ENCODE measurements around the gene PEMT.

PEMT gene

GRCh38 chr17:17609121-17609520 lies 17.6 kb upstream of the PEMT start:
- Histone ChIP-seq H3K27ac (no peak overlapping the region), H3K36me3 (no peaks in the 10 kb centered on the region), H3K9ac (no peak overlapping the region), H3K4me1 (peaks cover 18 to 24% (median 21%) of the 10 kb centered on the region in 10 experiments), H3K9me3 (replicated peaks in 1 of 11) (0 out of 22 replicates have a peak, but pooled peaks cover 0 to 5% (median 0%) of the 10 kb centered on the region in 11 experiments), H3K4me3 (no peak overlapping the region), H4K20me1 (no peaks in the 10 kb centered on the region), H3K4me2 (no peak overlapping the region), H3K27me3 (no peaks in the 10 kb centered on the region)
- no peak for TF ChIP-seq Cebpa-rat (IDR thresholded peaks at IDR 0.05)

- Histone ChIP-seq H3K9me3 (replicated peaks in 1 of 11) (0 out of 22 replicates have a peak, but pooled peaks cover 0 to 5% (median 0%) of the 10 kb centered on the region in 11 experiments), H4K20me1 (no peaks in the 10 kb centered on the region), H3K36me3 (no peaks in the 10 kb centered on the region), H3K4me3 (no peak overlapping the region), H3K4me1 (peaks cover 21 to 39% (median 32%) of the 10 kb centered on the region in 10 experiments), H3K9ac (no peak overlapping the region), H3K4me2 (peak overlapping the region; percentile 31 to 67 (median 52); a peak in 21 of 22 replicates), H3K27me3 (no peaks in the 10 kb centered on the region), H3K27ac (0 out of 22 replicates have a peak overlapping the region, but pooled peaks of 1 of the 11 experiments have one; percentile 44)
- TF ChIP-seq Cebpa-rat (IDR thresholded peaks at IDR 0.05) = no peak
Observed at GRCh38 chr17:17606416-17607000, 15.0 kb upstream of the PEMT start.

DNA sequence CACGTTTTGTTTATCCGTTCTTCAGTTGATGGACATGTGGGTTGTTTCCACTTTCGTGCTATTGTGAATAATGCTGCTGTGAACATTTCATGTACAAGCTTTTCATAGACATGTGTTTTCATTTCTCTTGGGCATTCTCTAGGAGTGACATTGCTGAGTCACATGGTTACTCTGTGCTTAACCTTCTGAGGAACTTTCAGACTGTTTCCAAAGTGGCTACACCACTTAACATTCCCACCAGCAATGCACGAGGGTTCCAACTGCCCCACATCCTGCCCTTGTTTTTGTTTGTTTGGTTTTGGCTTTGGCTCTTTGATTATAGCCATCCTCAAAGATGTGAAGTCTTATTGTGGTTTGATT lies 14.2 kb upstream of the PEMT start:
- Histone ChIP-seq H3K27ac (peak overlapping the region in 3 of 11 experiments; percentile 0 to 44 (median 19); a peak in 2 of 22 replicates), H4K20me1 (no peaks in the 10 kb centered on the region), H3K27me3 (no peaks in the 10 kb centered on the region), H3K4me1 (peaks cover 21 to 39% (median 32%) of the 10 kb centered on the region in 10 experiments), H3K36me3 (no peaks in the 10 kb centered on the region), H3K9me3 (replicated peaks in 1 of 11) (0 out of 22 replicates have a peak, but pooled peaks cover 0 to 5% (median 0%) of the 10 kb centered on the region in 11 experiments), H3K4me2 (peak overlapping the region; percentile 31 to 67 (median 52)), H3K9ac (no peak overlapping the region), H3K4me3 (no peak overlapping the region)
- no peak for TF ChIP-seq Cebpa-rat (IDR thresholded peaks at IDR 0.05)

DNA sequence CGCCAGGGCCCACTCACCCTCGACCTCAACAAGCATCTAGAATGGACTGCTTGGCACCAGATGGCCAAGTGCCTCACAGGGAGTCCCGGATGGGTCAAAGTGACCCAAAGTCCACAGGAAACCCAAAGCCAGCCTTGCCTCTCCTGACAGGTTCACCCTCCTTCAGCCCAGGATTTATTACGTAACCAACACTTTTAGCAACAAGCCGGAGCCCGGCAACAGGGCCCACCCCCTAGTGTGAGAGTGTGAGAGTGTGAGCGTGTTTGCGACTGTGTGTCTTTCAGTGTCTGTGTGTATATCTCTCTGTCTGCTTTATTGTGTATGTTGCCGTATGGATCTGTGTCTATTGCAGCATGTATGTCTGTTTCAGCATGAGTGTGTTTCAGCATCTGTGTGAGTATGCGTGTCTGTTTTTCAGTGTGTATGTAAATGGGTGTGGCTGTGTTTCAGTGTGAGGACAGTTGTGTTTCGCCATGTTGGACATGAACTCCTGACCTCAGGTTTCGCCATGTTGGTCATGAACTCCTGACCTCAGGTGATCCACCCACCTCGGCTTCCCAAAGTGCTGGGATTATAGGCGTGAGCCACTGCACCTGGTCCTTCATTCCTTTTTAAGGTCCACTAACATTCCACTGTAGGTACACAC lies 13.7 kb upstream of the PEMT start:
- H3K9me3 ChIP-seq (replicated peaks in 1 of 11) = 0 out of 22 replicates have a peak, but pooled peaks cover 0 to 5% (median 0%) of the 10 kb centered on the region in 11 experiments
- no peaks in the 10 kb centered on the region for H3K36me3 ChIP-seq
- no peaks in the 10 kb centered on the region for H4K20me1 ChIP-seq
- H3K27me3 ChIP-seq = no peaks in the 10 kb centered on the region
- H3K4me1 ChIP-seq = peaks cover 21 to 39% (median 32%) of the 10 kb centered on the region in 10 experiments
- H3K4me3 ChIP-seq = no peak overlapping the region
- peak overlapping the region in 3 of 11 experiments; percentile 0 to 44 (median 19); a peak in 2 of 22 replicates for H3K27ac ChIP-seq
- H3K9ac ChIP-seq = no peak overlapping the region
- TF ChIP-seq Cebpa-rat (IDR thresholded peaks at IDR 0.05) = peak in 5 of 11 experiments; percentile 15 to 75 (median 43); a peak in 5 of 22 replicates
- H3K4me2 ChIP-seq = peak overlapping the region; percentile 31 to 67 (median 52)

DNA sequence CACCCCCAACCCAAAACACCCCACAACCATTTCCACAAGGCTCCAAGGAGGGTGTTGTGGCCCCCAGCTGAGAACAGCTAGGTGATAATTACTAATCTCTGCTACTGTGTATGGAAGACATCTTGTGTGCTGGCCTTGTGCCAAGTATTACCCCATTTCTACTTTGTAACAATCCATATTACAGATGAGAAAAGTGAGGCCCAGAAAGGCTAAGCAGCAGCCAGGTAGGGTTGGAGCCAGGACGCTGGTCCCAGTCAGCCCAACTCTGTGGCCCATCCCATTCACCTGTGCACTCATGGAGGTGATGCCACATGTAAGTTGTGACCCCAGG lies 12.4 kb upstream of the PEMT start:
- H3K4me2 ChIP-seq = peak overlapping the region in 8 of 11 experiments; percentile 5 to 62 (median 44); a peak in 14 of 22 replicates
- no peaks in the 10 kb centered on the region for H3K27me3 ChIP-seq
- H3K27ac ChIP-seq = no peak overlapping the region
- H4K20me1 ChIP-seq = no peaks in the 10 kb centered on the region
- 0 out of 22 replicates have a peak, but pooled peaks cover 0 to 1% (median 0%) of the 10 kb centered on the region in 11 experiments for H3K9me3 ChIP-seq (replicated peaks in 1 of 11)
- peaks cover 21 to 39% (median 32%) of the 10 kb centered on the region in 10 experiments for H3K4me1 ChIP-seq
- TF ChIP-seq Cebpa-rat (IDR thresholded peaks at IDR 0.05) = no peak
- H3K9ac ChIP-seq = no peak overlapping the region
- no peaks in the 10 kb centered on the region for H3K36me3 ChIP-seq
- no peak overlapping the region for H3K4me3 ChIP-seq

DNA sequence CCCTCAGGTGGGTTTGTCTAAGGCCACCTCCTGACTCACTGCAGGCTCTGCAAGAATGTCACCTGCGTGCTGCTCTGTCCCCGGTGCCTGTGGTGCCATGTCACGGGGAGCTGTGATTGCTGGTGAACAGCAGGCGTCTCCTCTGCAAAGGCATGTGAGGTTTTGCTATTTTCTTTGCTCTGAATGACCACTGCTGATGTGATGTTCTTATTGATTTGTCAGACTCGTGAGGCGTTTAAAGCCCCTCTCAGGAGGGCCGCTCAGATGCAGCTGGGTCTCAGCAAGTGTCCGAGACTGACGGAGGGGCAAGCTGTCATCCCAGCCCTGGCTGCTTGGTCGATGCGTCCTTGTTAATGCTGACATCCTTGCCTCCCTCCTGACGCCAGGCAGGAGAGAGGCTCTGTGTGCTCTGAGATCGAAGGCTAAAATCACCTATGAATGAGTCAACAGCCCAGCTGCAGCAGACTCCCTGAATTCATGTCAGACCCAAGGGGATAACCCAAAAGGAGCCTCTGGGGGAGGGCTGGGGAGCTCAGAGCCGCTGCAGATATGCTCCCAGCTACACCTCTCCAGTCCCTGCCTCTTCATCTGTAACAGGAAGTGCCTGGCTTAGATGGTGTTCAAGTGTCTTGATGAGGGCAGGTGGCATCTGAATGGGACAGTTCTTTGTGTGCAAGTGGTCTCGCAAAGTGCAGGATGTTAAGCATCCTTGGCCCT lies 11.8 kb upstream of the PEMT start:
- H3K4me2 ChIP-seq = peak overlapping the region in 8 of 11 experiments; percentile 5 to 62 (median 44); a peak in 14 of 22 replicates
- no peaks in the 10 kb centered on the region for H3K9me3 ChIP-seq (replicated peaks in 1 of 11)
- no peaks in the 10 kb centered on the region for H4K20me1 ChIP-seq
- no peak overlapping the region for H3K27ac ChIP-seq
- H3K4me3 ChIP-seq = no peak overlapping the region
- no peaks in the 10 kb centered on the region for H3K36me3 ChIP-seq
- TF ChIP-seq Cebpa-rat (IDR thresholded peaks at IDR 0.05) = no peak
- H3K4me1 ChIP-seq = peaks cover 21 to 39% (median 32%) of the 10 kb centered on the region in 10 experiments
- H3K9ac ChIP-seq = no peak overlapping the region
- H3K27me3 ChIP-seq = no peaks in the 10 kb centered on the region

DNA sequence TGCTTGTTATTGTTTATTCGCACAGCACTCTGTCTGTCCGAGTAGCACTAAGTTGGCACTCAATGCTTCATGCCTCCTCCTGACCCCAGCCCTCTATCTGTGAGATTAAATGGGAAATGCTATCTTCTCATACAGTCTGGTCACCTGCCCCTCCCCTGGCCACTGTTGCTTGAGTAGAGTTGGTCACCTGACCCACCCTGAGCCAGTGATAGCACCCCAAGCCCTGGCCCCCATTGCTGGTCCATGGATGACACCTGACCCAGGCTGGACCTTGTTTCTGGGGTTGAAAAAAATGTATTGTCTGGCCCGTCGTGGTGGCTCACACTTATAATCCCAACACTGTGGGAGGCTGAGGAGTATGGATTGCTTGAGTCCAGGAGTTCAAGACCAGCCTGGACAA lies 8.5 kb upstream of the PEMT start:
- Histone ChIP-seq H3K4me3 (no peak overlapping the region), H3K27ac (no peak overlapping the region), H3K9me3 (replicated peaks in 1 of 11) (no peaks in the 10 kb centered on the region), H3K4me1 (peaks cover 1 to 23% (median 16%) of the 10 kb centered on the region in 10 experiments; a peak in 18 of 20 replicates), H3K36me3 (no peaks in the 10 kb centered on the region), H4K20me1 (no peaks in the 10 kb centered on the region), H3K4me2 (no peak overlapping the region), H3K27me3 (no peaks in the 10 kb centered on the region), H3K9ac (no peak overlapping the region)
- no peak for TF ChIP-seq Cebpa-rat (IDR thresholded peaks at IDR 0.05)

- Histone ChIP-seq H3K36me3 (no peaks in the 10 kb centered on the region), H3K9me3 (replicated peaks in 1 of 11) (no peaks in the 10 kb centered on the region), H3K27me3 (no peaks in the 10 kb centered on the region), H3K4me3 (no peak overlapping the region), H3K4me1 (peaks cover 4 to 10% (median 5%) of the 10 kb centered on the region in 10 experiments), H3K9ac (no peak overlapping the region; a peak in 1 of 22 replicates), H4K20me1 (no peaks in the 10 kb centered on the region), H3K27ac (no peak overlapping the region), H3K4me2 (no peak overlapping the region)
- no peak for TF ChIP-seq Cebpa-rat (IDR thresholded peaks at IDR 0.05)
Observed at GRCh38 chr17:17598003-17598402, 6.5 kb upstream of the PEMT start.

- Histone ChIP-seq H3K9me3 (replicated peaks in 1 of 11) (no peaks in the 10 kb centered on the region), H3K27ac (no peak overlapping the region), H3K4me1 (peaks cover 14 to 17% (median 14%) of the 10 kb centered on the region in 10 experiments), H4K20me1 (no peaks in the 10 kb centered on the region; a peak in 1 of 22 replicates), H3K36me3 (no peaks in the 10 kb centered on the region), H3K4me2 (no peak overlapping the region), H3K9ac (no peak overlapping the region), H3K27me3 (no peaks in the 10 kb centered on the region), H3K4me3 (no peak overlapping the region)
- no peak for TF ChIP-seq Cebpa-rat (IDR thresholded peaks at IDR 0.05)
Observed at GRCh38 chr17:17595755-17596154, 4.2 kb upstream of the PEMT start.

Data from BLaER1 treated with 17β-estradiol and CSF1 and Interleukin-3, amounts not matched to agents 10 nM and 100 nM (cell line).